NT2/D1 (cell line): ENCODE data around the gene PAN3.

Experiments
- SUZ12 ChIP-seq: IDR thresholded peaks from 2 replicates; pipeline ENCODE4 v1.6.1; 2011; ENCODE audit not compliant: insufficient read length, insufficient read depth; ENCODE audit errors: extremely low read depth
- YY1 ChIP-seq: IDR thresholded peaks from 2 replicates; pipeline ENCODE4 v1.6.1; 2011; ENCODE audit not compliant: insufficient read length, insufficient read depth
- ZNF274 ChIP-seq: IDR thresholded peaks from 2 replicates; pipeline ENCODE4 v1.6.1; 2011; ENCODE audit warnings: mild to moderate bottlenecking, low read depth, low read length

DNA sequence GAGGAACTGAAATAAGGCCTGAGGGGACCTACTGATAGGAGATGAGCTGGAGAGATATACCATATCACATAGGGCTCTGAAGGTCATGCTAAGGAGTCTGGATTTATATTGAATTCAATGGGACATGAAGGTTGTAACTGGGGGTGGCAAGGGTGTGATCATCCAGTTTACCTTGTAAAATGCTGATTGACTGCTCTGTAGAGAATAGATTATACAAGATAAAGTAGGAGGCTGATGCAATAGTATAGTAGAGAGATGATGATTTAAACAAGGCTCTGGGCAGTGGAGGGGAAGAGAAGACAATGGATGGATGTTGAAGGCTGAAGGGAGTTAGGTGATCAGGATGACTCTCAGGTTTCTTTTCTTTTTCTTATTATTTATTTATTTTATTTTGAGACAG is 18.0 kb upstream of the PAN3 start:
- TF ChIP-seq SUZ12 (no peak), ZNF274 (no peak), YY1 (no peak)
